NCI-H1417 treated with DMSO at 0.1 percent for 48 hours (cell line): ENCODE data around the gene TAF3.

Source experiments
- DNase-seq: peaks from one replicate; lab custom pipeline; 2025; lab: John Stamatoyannopoulos, UW

Gene TAF3

GRCh38 chr10:8058274-8059111 is 240.2 kb downstream of the TAF3 start:
- no peak for DNase-seq

DNA sequence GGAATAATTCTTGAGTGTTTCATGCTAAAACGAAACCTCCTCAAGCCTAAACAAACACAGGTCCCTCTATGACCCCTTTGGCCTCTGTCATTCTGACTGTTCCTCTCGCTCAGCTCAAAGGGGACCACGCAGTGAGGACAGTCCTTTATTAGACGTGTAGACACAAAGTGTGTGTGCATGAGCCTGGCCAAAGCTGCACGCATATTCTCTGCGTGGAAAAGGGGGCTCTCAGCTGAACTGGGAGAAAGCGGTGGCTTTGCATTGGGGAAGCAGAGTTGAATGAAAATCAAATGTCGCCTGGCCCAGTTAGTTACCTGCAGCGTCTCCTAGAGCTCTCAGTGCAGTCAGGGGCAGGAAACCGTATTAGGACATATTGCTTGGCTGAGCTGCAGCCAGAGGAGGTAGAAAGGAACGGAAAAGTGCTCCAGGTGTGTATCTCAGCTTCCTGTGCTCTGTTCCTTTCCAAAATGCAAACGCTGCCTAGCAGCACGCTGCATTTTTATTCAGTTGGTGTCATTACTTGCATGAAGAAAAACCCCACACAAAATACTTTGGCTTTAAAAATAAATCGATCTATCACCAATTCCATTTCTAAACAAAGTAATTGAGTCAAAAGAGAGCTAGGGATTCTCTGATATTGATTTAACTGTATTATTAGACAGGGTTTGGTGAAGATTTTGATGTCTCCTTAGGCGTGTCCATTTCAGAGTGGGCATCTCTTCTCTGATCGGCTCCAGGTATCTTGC is 241.1 kb downstream of the TAF3 start:
- DNase-seq = no peak

- no peak for DNase-seq
Measured at GRCh38 chr10:8060010-8060703, 241.9 kb downstream of the TAF3 start.

DNA sequence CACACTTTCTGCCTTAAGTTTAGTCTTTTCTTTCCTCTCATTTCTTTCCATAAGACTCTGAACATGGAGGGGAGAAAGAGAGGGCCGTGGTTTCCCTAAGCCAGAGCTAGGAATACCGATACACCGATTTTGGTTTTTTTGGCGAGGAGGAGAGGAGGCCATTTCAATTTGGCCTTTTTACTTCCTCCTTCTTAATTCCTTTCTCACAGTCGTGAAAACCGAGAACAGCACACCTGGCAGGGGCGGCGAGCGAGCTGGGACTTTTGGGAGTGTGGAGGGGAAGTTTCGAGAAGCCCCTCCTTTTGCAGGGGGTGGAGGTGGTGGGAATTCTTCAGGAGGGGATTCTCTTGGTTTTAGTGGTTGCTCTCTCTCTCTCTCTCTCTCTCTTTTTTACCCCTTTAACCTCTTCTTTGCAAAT is 242.4 kb downstream of the TAF3 start:
- DNase-seq = no peak

- no peak for DNase-seq
Measured at GRCh38 chr10:8061274-8062211, 243.2 kb downstream of the TAF3 start.

DNA sequence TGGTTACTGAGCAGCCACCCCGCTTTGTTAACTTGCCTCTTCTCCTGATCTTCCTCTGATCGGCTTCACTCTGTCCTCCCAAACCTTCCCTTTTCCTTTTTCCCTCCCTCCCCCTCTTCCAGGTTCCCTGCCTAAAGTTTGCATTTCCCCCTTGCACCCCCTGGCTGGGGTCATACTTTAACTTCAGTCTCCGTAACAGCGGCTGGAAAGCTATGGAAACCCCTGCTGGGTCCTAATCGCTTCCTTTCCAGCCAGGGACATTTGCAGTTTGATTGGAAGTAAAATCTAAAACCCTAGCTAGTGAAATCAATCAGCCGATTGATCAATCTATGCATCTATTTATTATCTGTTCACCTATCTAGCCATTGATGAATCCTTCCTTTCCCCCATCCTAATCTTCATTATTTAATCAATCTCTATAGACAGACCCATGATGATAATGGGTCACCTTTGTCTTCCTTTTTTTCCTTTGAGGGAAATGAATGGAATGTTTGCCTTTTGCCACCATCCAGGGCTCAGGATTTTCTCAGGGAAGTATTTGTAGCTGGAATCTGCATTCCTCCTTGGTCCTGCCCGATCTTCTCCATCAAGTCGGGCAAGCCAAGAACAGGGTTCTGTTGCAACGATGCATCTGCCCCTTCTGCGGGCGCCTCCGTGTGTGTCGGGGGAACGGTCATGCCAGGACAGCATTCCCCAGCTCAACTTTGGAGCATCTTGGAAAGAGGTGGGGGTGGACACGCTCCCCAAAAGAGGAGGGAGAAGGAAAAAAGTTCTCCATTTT is 245.0 kb downstream of the TAF3 start:
- no peak for DNase-seq

GRCh38 chr10:8063935-8064334 is 245.6 kb downstream of the TAF3 start:
- no peak for DNase-seq

- no peak for DNase-seq
Measured at GRCh38 chr10:8064436-8064835, 246.1 kb downstream of the TAF3 start.

- DNase-seq = no peak
Measured at GRCh38 chr10:8065651-8066050, 247.3 kb downstream of the TAF3 start.

DNA sequence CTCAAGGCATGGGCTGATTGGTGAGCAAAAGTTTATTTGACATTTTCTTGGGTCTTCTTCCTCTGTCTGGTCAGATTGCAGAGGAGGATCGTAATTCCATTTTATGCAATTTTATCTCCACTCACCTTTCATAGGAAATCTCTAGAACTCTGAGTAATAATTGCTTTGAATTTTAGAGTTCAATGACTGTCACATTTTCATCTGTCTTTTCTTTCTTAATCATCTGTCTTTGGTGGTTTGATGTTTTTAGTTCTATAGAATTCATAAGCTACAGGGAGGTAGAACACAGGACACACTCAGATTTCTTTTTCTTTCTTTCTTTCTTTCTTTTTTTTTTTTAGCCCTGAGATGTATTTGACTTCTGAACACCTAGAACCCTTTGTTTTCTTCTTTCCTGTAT is 247.8 kb downstream of the TAF3 start:
- DNase-seq = no peak
